ENCODE results near the gene RXRA. TPM values are rescaled to one million over a fixed set of nuclear protein-coding genes. Genes with fewer than 3 reads are reported as not detected.

The RXRA gene
- total and polyA plus RNA-seq, 2 donors (not counting 1 experiment from before 2014, with no cell fraction given), result 2.6 to 6.8 TPM

DNA sequence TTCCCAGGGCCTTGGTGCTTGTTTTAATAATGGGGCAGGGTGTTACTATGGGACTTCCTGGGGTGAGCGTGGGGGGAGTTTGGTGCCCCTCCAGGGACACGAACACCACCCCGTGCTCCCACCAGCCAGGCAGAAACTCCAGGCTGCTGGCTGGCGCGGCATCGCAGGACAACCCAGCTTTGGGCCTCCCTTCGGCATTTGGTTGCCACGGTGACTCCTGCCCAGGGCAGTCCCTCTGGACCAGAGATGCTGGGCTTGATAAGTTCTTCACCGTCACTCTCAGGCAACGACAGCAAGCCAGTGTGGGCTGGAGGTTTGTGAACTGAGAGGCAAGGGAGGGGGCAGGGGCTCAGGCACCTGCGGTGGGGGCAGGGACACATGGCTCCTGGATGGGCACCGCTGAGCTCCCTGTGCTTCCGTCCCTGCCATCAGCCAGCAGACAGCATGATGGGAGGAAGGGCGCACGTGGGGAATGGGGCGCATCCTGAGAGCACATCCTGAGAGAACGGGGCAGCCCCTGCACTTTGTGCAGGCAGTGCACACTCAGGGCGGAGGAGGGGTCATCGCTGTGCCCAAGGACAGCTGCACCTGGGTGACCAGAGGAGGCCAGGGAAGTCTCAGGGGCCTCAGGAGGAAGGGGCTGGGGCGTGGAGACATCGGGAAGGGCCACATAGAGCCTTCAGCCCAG, 116.4 kb downstream of the RXRA start:
- DNase-seq, result peak; percentile 42
- WGBS (ENCODE audit: insufficient coverage), result 23% methylated on average over 21 of the region's 21 CpGs

More for the DNA sequence above, 116.4 kb downstream of the RXRA start:
- Histone ChIP-seq H3K79me2 (ENCODE audit: control insufficient read depth, insufficient read depth, low read length) (no peaks in the 10 kb centered on the region), H3K4me1 (ENCODE audit: control insufficient read depth in 2 of 2, insufficient read depth in 2 of 2, low read length in 2 of 2) (peaks cover 22 to 25% of the 10 kb centered on the region in 2 donors), H3K4me2 (replicated peaks; ENCODE audit: low read depth, low read length, poor library complexity, severe bottlenecking) (peak overlapping the region; percentile 63), H3K9ac (ENCODE audit: low read length) (no peak overlapping the region), H2AFZ (ENCODE audit: insufficient read depth, low read depth, low read length, poor library complexity, severe bottlenecking) (no peak overlapping the region), H3K27me3 (replicated peaks in 1 of 4; ENCODE audit: control extremely low read depth in 1 of 4, control insufficient read depth in 3 of 4, insufficient read depth in 4 of 4, low read length in 3 of 4) (peaks cover 0 to 30% (median 3%) of the 10 kb centered on the region in 4 experiments), H3K4me3 (ENCODE audit: control extremely low read depth in 1 of 5, extremely low read depth in 1 of 5, insufficient read depth in 1 of 5, low read depth in 2 of 5, low read length in 4 of 5) (no peak overlapping the region), H3K9me3 (ENCODE audit: control extremely low read depth in 1 of 3, control insufficient read depth in 2 of 3, insufficient read depth in 1 of 3, low read length in 2 of 3) (peaks cover 0 to 13% (median 0%) of the 10 kb centered on the region in 3 donors), H3K36me3 (replicated peaks in 1 of 2; ENCODE audit: control extremely low read depth in 1 of 2, control insufficient read depth in 1 of 2, extremely low read depth in 1 of 2, insufficient read depth in 2 of 2, low read length in 1 of 2) (no peaks in the 10 kb centered on the region), H3K27ac (ENCODE audit: low read length in 2 of 2) (no peak overlapping the region), H4K20me1 (ENCODE audit: control insufficient read depth, insufficient read depth, low read length, poor library complexity, severe bottlenecking) (no peaks in the 10 kb centered on the region)
- Mint-ChIP-seq H3K4me1 (peaks cover 22% of the 10 kb centered on the region), H3K27me3 (peaks cover 16% of the 10 kb centered on the region), H3K27ac (no peak overlapping the region), H3K9me3 (ENCODE audit: insufficient read depth) (no peaks in the 10 kb centered on the region), H3K4me3 (no peak overlapping the region)
- intact Hi-C loops (cut with micrococcal nuclease), result loop anchor here (1.0 to 10.0 kb wide), 5 partner anchors 14 to 378 kb away; partner anchors contain the start of genes BRD3, RXRA and WDR5
- TF ChIP-seq, protein P1, sequence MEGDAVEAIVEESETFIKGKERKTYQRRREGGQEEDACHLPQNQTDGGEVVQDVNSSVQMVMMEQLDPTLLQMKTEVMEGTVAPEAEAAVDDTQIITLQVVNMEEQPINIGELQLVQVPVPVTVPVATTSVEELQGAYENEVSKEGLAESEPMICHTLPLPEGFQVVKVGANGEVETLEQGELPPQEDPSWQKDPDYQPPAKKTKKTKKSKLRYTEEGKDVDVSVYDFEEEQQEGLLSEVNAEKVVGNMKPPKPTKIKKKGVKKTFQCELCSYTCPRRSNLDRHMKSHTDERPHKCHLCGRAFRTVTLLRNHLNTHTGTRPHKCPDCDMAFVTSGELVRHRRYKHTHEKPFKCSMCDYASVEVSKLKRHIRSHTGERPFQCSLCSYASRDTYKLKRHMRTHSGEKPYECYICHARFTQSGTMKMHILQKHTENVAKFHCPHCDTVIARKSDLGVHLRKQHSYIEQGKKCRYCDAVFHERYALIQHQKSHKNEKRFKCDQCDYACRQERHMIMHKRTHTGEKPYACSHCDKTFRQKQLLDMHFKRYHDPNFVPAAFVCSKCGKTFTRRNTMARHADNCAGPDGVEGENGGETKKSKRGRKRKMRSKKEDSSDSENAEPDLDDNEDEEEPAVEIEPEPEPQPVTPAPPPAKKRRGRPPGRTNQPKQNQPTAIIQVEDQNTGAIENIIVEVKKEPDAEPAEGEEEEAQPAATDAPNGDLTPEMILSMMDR (IDR thresholded peaks at IDR 0.05), result no peak
- no peak for TF ChIP-seq EZH2 (IDR thresholded peaks at IDR 0.05; ENCODE audit: borderline replicate concordance, insufficient read depth, low read depth, low read length, poor library complexity, severe bottlenecking)
- no peak for ATAC-seq (ENCODE audit: low read depth)
- CTCF ChIA-PET, result interaction anchor here (0.6 to 2.8 kb wide), 28 partner anchors 10 to 307 kb away, joined by 3 to 94 read pairs (median 4); partner anchors contain the start of genes RNU6ATAC and WDR5
- POLR2A ChIA-PET, result no interaction called here
